HPDE6-E6E7 (cell line): ENCODE measurements around the gene PTPRN2.
"Not testable (repeated sequence)": the region's sequence is repeated elsewhere in the genome, so short reads cannot be mapped to it uniquely, and the experiment has no call there.

Experiments
- DNase-seq: peaks from one replicate; pipeline ENCODE4 v3.0.0; 2011; ENCODE audit warnings: missing footprints; ENCODE audit errors: extremely low spot score

Gene PTPRN2

GRCh38 chr7:157850481-157851444 lies 736.9 kb downstream of the PTPRN2 start:
- DNase-seq, result no peak

DNA sequence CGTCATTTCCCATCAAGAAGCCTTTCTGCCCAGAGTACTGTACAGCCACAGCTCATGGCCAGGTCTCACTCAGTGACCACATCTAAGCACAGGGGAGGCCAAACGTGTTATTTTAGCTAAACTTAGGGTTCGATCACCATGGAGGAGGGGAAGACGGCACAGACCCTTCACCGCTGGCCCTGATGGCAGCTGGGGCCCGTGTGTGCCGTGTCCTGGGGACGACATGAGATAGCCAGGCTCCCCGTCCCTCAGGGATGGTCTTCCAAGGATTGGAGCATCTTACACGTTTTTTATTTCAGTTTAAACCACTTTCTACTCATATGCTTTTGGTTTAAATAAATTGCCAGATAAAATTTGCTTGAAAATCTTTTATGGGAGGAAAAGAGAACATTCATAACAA lies 737.9 kb downstream of the PTPRN2 start:
- no peak for DNase-seq

DNA sequence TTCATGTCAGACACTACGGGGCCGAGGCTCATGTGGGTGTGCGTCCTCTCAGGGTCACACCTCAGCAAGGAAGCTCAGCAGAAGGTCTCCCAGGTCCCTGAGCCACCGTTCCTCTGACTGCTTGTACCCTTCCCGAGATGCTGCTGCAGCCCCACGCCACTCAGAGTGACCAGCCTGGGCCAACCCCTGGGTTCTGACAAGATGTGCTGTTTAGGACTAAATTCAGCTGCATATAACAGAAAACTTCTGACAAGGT lies 738.4 kb downstream of the PTPRN2 start:
- DNase-seq, result no peak

GRCh38 chr7:157848508-157849340 lies 738.9 kb downstream of the PTPRN2 start:
- no peak for DNase-seq

- DNase-seq, result not testable (repeated sequence)
Measured at GRCh38 chr7:157847756-157848487, 739.7 kb downstream of the PTPRN2 start.

DNA sequence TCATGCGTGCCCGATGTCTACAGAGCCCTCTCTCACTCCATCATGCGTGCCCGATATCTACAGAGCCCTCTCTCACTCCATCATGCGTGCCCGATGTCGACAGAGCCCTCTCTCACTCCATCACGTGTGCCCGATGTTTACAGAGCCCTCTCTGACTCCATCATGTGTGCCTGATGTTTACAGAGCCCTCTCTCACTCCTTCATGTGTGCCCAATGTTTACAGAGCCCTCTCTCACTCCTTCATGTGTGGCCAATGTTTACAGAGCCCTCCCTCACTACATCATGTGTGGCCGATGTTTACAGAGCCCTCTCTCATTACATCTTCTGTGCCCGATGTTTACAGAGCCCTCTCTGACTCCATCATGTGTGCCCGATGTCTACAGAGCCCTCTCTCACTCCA lies 740.9 kb downstream of the PTPRN2 start:
- DNase-seq, result not testable (repeated sequence)

GRCh38 chr7:157846271-157846670 lies 741.4 kb downstream of the PTPRN2 start:
- no peak for DNase-seq

DNA sequence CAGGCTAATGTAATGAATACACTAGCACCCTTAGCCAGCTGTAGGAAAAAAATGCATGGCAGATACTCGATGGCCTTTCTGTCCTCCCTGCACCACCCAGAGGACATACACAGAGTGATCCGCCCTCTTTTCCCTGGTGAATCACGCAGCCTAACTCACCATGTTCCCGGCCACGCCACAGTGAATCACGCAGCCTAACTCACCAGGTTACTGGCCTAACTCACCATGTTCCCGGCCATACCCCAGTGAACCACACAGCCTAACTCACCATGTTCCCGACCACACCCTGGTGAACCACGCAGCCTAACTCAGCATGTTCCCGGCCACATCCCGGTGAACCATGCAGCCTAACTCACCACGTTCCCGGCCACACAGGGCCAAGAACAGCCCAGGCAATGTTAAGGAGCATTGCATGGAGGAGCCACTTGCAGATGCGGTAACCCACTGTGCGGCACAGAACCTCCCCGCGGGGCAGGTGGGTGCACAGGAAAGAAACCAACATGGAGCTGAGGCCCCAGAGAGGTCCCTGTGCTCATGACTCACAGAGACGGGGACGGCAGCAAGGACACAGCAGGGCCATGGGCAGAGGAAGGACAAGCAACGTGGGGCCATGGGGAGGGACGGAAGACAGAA lies 742.3 kb downstream of the PTPRN2 start:
- no peak for DNase-seq

DNA sequence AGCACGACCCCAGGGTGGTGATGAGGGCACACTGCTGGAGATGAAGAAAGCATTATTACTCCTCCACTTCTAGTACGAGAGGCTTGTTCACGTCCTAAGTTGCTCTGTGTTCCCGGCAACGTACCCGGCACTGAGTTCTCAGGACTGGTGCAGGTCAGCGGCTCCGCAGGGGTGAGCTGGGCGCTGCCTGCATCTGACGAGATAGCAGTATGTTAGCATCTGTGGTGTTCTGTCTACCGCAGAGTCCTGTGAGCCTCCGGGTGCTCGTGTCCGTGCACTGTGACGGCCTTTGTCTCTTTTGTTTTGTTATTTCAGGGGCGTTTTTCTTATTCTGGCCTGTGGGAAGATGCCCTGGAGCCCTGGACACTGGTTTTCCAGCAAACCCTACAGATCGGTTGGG lies 743.0 kb downstream of the PTPRN2 start:
- no peak for DNase-seq

DNA sequence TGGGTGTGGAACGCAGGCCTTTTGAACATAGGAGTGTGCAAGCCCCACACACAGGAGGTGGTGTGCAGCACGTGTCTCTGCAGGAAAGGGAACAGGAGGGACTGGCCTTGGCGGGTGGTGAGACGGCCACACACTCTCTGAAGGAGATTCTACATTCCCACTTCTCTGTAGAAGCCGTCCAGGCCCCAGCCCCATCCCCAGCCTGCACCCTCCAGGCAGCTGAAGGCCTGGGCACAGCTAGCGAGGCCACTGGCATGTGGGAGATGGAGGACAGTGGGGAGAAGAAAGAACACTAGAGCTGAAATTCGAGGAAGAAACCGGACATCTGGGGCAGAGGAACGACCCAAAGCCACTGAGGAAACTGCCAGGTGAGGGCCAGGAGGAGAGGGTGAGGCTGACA lies 743.5 kb downstream of the PTPRN2 start:
- DNase-seq, result no peak

GRCh38 chr7:157843336-157844140 lies 744.1 kb downstream of the PTPRN2 start:
- no peak for DNase-seq

DNA sequence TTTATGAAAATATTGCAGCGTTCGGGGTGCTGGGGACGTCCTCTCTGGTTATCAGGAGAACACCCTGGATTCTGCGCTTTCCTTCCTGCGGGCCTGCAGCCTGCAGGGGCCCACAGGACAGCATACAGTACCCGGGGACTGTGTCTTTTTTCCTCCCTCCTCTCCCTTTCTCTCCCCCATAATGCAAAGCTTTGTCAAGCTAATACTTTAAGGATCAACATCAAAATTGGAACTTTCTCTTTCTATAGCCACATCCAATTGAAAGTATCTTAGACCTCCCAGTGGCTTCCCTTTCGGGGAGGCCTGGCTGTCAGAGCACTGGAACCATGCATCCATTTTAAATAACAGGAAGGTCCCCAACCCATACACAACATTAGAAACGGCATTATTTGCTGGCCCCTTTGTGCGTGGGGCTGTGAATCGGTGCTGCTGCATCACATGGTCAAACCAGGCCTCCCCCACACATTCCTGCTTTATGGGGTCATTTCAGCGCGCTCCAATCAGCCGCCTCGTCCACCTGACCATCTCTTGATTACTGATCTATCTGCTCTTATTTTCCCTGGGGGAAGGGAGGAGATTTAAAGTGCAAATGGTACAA lies 745.8 kb downstream of the PTPRN2 start:
- no peak for DNase-seq

DNA sequence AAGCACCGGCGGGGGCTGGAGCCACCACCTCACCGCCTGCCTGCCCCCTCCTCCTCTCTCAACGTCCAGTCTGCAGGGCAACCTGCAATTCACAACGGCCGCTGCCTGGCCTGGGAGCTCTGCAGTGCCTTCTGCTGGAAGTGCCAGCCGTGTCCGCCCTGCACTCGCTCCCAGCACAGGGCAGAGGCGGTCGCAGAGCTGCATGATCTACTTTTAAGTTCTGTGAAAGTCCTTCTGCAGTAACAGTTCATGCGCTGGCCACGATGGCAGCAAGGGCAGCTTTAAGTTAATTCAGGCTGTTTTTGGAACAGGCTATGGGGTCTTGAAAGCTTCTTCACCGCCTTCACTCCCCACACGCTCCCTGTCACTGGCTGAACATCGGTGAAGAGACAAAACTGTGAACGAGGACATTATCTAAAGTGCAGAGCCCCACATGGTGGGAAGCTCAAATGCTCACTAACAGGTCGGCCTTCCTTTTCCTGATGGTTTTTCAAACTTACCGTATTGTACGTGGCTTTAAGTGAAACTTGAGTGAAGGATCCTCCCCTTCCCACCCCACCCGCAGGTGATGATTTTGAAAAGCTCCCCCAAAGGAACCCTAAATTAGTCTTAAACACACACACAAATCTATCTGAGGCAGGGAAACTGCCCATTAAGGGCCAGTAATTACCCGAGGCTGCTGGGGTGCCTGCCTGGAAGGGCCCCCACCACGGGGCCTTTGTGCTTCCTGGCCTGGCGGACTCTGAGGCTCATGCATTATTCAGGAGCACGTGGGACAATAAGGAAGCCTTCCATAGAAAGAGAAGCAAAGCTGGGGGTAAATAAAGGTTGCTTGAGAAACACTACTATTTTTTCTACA lies 746.5 kb downstream of the PTPRN2 start:
- no peak for DNase-seq

GRCh38 chr7:157840174-157840913 lies 747.3 kb downstream of the PTPRN2 start:
- no peak for DNase-seq

DNA sequence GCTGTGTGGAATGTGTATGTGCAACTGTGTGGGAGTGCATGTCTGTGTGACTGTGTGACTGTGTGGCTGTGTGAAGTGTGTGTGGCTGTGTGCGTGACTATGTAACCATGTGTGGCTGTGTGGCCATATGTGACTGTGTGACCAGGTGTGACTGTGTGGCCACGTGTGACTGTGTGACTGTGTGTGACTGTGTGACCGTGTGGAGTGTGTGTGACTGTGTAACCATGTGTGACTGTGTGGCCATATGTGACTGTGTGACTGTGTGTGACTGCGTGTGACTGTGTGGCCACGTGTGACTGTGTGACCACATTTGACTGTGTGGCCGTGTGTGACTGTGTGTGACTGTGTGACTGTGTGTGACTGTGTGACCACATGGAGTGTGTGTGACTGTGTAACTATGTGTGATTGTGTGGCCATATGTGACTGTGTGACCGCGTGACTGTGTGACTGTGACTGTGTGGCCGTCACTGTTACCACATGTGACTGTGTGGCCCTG lies 747.9 kb downstream of the PTPRN2 start:
- no peak for DNase-seq

GRCh38 chr7:157839226-157839625 lies 748.4 kb downstream of the PTPRN2 start:
- no peak for DNase-seq

DNA sequence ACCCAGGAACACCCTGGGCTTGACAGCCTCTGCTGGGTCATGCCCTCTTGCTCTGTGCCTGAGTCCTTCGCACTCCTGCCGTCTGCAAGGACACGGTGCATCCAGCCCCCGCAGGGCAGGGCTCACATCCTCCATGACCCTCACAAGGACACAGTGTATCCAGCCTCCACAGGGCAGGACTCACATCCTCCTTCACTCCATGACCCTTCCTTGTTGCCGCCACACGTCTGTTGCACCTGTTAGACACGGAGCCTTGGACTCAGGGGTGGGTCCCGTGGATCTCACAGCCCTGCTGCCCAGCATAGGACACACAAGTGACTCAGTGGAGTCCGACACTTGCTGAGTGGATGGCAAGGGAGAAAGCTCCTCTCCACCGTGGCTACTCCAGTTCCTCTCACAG lies 750.1 kb downstream of the PTPRN2 start:
- DNase-seq, result no peak

GRCh38 chr7:157837047-157837446 lies 750.6 kb downstream of the PTPRN2 start:
- DNase-seq, result no peak
